OCI-LY1 (cell line): Measurements from ENCODE around the gene ITGB7.

Experiments
- EZH2 ChIP-seq: fragments of 200-600 bp; sonication (generic), shearing (Covaris generic); IDR thresholded peaks from 2 replicates; pipeline ENCODE4 v1.8.0; 2017; ENCODE audit warnings: borderline replicate concordance, mixed run types, mild to moderate bottlenecking, antibody characterized with exemption, low read length, moderate library complexity, mixed read lengths
- TF ChIP-seq, protein P1 (sequence below): fragments of 200-600 bp; sonication (generic), shearing (Covaris generic); IDR thresholded peaks from 2 replicates; pipeline ENCODE4 v1.5.1; 2017; ENCODE audit warnings: mild to moderate bottlenecking, antibody characterized with exemption, low read length, moderate library complexity, mixed read lengths

GRCh38 chr12:53252349-53252916 is 45.4 kb upstream of the ITGB7 start:
- TF ChIP-seq, protein P1, sequence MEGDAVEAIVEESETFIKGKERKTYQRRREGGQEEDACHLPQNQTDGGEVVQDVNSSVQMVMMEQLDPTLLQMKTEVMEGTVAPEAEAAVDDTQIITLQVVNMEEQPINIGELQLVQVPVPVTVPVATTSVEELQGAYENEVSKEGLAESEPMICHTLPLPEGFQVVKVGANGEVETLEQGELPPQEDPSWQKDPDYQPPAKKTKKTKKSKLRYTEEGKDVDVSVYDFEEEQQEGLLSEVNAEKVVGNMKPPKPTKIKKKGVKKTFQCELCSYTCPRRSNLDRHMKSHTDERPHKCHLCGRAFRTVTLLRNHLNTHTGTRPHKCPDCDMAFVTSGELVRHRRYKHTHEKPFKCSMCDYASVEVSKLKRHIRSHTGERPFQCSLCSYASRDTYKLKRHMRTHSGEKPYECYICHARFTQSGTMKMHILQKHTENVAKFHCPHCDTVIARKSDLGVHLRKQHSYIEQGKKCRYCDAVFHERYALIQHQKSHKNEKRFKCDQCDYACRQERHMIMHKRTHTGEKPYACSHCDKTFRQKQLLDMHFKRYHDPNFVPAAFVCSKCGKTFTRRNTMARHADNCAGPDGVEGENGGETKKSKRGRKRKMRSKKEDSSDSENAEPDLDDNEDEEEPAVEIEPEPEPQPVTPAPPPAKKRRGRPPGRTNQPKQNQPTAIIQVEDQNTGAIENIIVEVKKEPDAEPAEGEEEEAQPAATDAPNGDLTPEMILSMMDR = 0 out of 2 replicates have a peak, but pooled peaks have one; percentile 5
- TF ChIP-seq EZH2 = no peak
